Endometrial microvascular endothelial cells (primary cell): ENCODE measurements around the gene H6PD. TPM values are rescaled to one million over a fixed set of nuclear protein-coding genes. Genes with fewer than 3 reads are reported as not detected.

Experiments used
- in situ Hi-C: cut with HindIII; loops from 2 replicates; pipeline ENCODE4 v1.10.0; 2017; ENCODE audit warnings: low sequenced_read_pairs, low pct_unique_long_range_greater_than_20kb; ENCODE audit errors: inconsistent ontology term
- total RNA-seq: library from RNA; depleted of rRNA; stranded (reverse); fragments of >200 nt; gene quantifications from one replicate; pipeline ENCODE4 v1.2.3, GENCODE V29; 2015; ENCODE audit errors: inconsistent ontology term

H6PD gene
- total RNA-seq, 1 donor from 2014 or later = 22.4 TPM

- in situ Hi-C loops = no loop called here
Observed at GRCh38 chr1:9250411-9251381, 16.1 kb downstream of the H6PD start.

- in situ Hi-C loops = no loop called here
Observed at GRCh38 chr1:9251501-9251900, 16.9 kb downstream of the H6PD start.

GRCh38 chr1:9253004-9253403, 18.4 kb downstream of the H6PD start:
- in situ Hi-C loops = no loop called here

GRCh38 chr1:9253453-9254105, 19.0 kb downstream of the H6PD start:
- in situ Hi-C loops = no loop called here

- in situ Hi-C loops = no loop called here
Observed at GRCh38 chr1:9256332-9256731, 21.8 kb downstream of the H6PD start.

GRCh38 chr1:9257851-9258250, 23.3 kb downstream of the H6PD start:
- in situ Hi-C loops = no loop called here

- in situ Hi-C loops = no loop called here
Observed at GRCh38 chr1:9258629-9259028, 24.1 kb downstream of the H6PD start.

GRCh38 chr1:9260059-9260766, 25.6 kb downstream of the H6PD start:
- in situ Hi-C loops = no loop called here

- in situ Hi-C loops = no loop called here
Observed at GRCh38 chr1:9261496-9261895, 26.9 kb downstream of the H6PD start.

- in situ Hi-C loops = no loop called here
Observed at GRCh38 chr1:9262096-9262986, 27.8 kb downstream of the H6PD start.

- in situ Hi-C loops = no loop called here
Observed at GRCh38 chr1:9263276-9263855, 28.8 kb downstream of the H6PD start.

GRCh38 chr1:9263984-9264872, 29.7 kb downstream of the H6PD start:
- in situ Hi-C loops = no loop called here

- in situ Hi-C loops = no loop called here
Observed at GRCh38 chr1:9265037-9265436, 30.5 kb downstream of the H6PD start.

GRCh38 chr1:9265968-9266367, 31.4 kb downstream of the H6PD start:
- in situ Hi-C loops = no loop called here

- in situ Hi-C loops = no loop called here
Observed at GRCh38 chr1:9267352-9267686, 32.7 kb downstream of the H6PD start.

- in situ Hi-C loops = no loop called here
Observed at GRCh38 chr1:9267827-9268581, 33.4 kb downstream of the H6PD start.

- in situ Hi-C loops = no loop called here
Observed at GRCh38 chr1:9269078-9269501, 34.5 kb downstream of the H6PD start.
